GM12891 (cell line): ENCODE measurements around the gene DNASE2B.

Experiments
- POLR2A ChIP-seq: IDR thresholded peaks from 2 replicates; pipeline ENCODE4 v1.6.1; 2011; ENCODE audit warnings: low read depth, low read length, control low read depth
- POLR2AphosphoS5 ChIP-seq: IDR thresholded peaks from 2 replicates; pipeline ENCODE4 v1.6.1; 2011; ENCODE audit warnings: low read depth, low read length, control low read depth
- TAF1 ChIP-seq: IDR thresholded peaks from 2 replicates; pipeline ENCODE4 v1.6.1; 2011; ENCODE audit warnings: low read depth, low read length, control low read depth

- TF ChIP-seq POLR2AphosphoS5, result no peak
- no peak for TF ChIP-seq POLR2A
- TF ChIP-seq TAF1, result no peak
Measured at GRCh38 chr1:84350104-84350503, 48.2 kb upstream of the DNASE2B start.
